ENCODE measurements around the gene MRTFA.
"Not testable (repeated sequence)": the region's sequence is repeated elsewhere in the genome, so short reads cannot be mapped to it uniquely, and the experiment has no call there.

The MRTFA gene

DNA sequence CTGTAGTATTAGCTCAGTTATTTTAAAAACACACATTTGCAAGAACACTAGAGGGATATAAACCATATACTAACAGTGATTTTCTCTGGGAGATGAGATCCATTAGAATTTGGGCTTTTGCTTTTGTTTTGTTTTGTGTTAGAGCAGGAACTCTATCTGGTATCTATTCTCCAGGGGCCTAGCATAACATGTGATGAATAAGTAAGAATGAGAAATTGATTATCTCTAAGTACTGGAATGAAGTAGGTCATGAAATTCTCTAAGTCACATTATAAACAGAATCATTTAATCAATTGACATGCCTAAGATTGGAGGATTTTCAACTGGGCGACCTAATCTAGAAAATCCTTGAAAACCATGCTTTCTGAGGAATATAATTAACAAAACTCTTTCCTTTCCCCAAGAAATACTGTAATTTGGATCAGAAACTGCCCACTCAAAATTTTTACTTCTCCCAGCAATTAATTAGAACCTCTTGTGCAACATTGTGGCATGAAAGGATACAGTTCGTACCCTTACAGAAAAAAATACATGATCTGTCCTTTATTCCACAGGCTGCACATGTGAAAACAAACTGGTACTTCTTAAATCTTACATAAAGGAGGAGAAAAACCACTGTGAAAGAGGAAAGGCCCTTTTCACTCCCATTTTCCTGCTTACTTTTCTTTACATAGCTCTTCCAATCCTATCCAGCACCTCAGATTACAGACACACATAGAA is 93.5 kb downstream of the MRTFA start:
- H3K9me3 ChIP-seq, result no peaks in the 10 kb centered on the region
- H3K4me3 ChIP-seq (ENCODE audit: low read depth in 1 of 2, low read length in 1 of 2), result no peak overlapping the region
- H3K36me3 ChIP-seq, result peaks cover 14% of the 10 kb centered on the region
- H3K27ac ChIP-seq, result no peak overlapping the region
- H3K27me3 ChIP-seq, result no peaks in the 10 kb centered on the region
- peaks cover 0 to 6% of the 10 kb centered on the region in 2 experiments for H3K4me1 ChIP-seq (ENCODE audit: control insufficient read depth in 1 of 2, insufficient read depth in 1 of 2, low read depth in 1 of 2, low read length in 1 of 2)
- TF ChIP-seq, protein P1, sequence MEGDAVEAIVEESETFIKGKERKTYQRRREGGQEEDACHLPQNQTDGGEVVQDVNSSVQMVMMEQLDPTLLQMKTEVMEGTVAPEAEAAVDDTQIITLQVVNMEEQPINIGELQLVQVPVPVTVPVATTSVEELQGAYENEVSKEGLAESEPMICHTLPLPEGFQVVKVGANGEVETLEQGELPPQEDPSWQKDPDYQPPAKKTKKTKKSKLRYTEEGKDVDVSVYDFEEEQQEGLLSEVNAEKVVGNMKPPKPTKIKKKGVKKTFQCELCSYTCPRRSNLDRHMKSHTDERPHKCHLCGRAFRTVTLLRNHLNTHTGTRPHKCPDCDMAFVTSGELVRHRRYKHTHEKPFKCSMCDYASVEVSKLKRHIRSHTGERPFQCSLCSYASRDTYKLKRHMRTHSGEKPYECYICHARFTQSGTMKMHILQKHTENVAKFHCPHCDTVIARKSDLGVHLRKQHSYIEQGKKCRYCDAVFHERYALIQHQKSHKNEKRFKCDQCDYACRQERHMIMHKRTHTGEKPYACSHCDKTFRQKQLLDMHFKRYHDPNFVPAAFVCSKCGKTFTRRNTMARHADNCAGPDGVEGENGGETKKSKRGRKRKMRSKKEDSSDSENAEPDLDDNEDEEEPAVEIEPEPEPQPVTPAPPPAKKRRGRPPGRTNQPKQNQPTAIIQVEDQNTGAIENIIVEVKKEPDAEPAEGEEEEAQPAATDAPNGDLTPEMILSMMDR (IDR thresholded peaks at IDR 0.05), result no peak

DNA sequence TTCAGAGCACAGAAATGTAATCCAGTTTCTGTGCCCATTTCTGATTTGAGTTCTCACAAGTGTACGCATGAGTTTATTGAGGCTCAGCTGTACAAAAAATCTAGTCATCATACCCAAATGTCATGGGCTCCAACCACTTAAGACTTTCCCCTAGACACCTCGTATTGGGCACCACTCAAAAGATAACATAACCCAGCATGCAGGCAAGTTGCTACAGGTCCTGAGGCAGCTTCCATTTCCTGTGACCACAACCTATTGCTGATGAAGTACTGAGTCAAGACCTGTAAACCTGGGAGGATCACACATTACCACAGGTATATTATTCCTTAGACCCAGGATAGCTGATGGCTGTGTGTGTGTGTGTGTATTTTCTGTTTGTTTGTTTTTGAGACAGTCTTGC is 95.2 kb downstream of the MRTFA start:
- Histone ChIP-seq H3K4me3 (ENCODE audit: low read depth in 1 of 2, low read length in 1 of 2) (no peak overlapping the region), H3K4me1 (ENCODE audit: control insufficient read depth in 1 of 2, insufficient read depth in 1 of 2, low read depth in 1 of 2, low read length in 1 of 2) (peaks cover 0 to 6% of the 10 kb centered on the region in 2 experiments), H3K27me3 (no peaks in the 10 kb centered on the region), H3K9me3 (no peaks in the 10 kb centered on the region), H3K27ac (no peak overlapping the region), H3K36me3 (peaks cover 9% of the 10 kb centered on the region)
- TF ChIP-seq, protein P1 (IDR thresholded peaks at IDR 0.05), result no peak

DNA sequence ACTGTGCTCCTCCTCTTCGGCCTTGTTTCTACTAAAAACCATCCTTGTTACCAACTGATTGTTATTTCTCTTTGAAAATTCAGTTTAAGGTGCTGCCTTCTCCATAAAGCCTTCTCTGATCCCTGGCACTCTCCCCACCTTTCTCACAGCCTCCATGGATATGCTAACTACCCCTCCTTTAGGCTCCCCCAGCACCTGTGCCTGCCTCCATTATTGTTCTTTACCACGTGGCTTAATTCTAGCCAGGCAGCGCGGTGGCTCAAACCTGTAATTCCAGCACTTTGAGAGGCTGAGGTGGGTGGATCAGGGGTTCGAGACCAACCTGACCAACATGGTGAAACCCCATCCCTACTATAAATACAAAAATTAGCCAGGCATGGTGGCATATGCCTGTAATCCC is 96.3 kb downstream of the MRTFA start:
- TF ChIP-seq, protein P1 (IDR thresholded peaks at IDR 0.05), result no peak
- no peaks in the 10 kb centered on the region for H3K9me3 ChIP-seq
- no peak overlapping the region for H3K4me3 ChIP-seq (ENCODE audit: low read depth in 1 of 2, low read length in 1 of 2)
- H3K4me1 ChIP-seq (ENCODE audit: control insufficient read depth in 1 of 2, insufficient read depth in 1 of 2, low read depth in 1 of 2, low read length in 1 of 2), result peaks cover 0 to 6% of the 10 kb centered on the region in 2 experiments
- H3K36me3 ChIP-seq, result no peaks in the 10 kb centered on the region
- no peak overlapping the region for H3K27ac ChIP-seq
- no peaks in the 10 kb centered on the region for H3K27me3 ChIP-seq

DNA sequence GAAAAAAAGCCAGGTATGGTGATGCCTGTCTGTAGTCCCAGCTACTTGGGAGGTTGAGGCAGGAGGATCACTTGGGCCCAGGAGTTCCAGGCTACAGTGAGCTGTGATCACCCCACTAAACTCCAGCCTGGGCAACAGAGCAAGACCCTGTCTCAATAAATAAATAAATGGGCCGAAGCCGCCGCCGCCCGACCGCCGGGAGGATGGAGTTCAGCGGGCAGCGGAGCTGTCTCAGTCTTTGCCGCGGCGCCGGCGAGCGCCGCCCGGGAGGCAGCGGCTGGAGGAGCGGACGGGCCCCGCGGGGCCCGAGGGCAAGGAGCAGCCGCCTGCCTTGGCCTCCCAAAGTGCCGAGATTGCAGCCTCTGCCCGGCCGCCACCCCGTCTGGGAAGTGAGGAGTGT is 100.4 kb downstream of the MRTFA start:
- H3K36me3 ChIP-seq; H3K27me3 ChIP-seq; H3K4me3 ChIP-seq (ENCODE audit: low read depth in 1 of 2, low read length in 1 of 2); H3K27ac ChIP-seq; H3K9me3 ChIP-seq: not testable (repeated sequence)
- H3K4me1 ChIP-seq (ENCODE audit: control insufficient read depth in 1 of 2, insufficient read depth in 1 of 2, low read depth in 1 of 2, low read length in 1 of 2), result peaks cover 19 to 20% of the 10 kb centered on the region in 2 experiments

DNA sequence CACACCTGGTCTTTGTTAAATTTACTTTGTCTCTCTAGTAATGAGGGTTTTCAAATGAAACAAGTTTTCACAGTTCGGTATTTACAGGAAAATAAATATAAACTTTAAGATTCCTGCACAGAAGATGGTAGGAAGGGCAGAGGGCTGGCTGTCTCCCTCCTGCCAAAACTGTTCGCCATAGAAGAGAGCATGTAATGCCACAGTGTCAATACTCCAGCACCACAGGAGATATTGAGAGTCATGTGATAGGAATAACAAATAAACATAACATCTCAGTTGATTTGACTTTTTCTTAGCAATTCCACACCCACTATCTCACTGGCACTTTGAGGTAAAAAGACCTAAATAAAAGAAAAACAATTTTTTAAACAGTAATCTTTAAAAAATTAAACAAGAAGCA is 100.9 kb downstream of the MRTFA start:
- H3K27ac ChIP-seq, result no peak overlapping the region
- TF ChIP-seq, protein P1 (IDR thresholded peaks at IDR 0.05), result no peak
- peaks cover 19 to 20% of the 10 kb centered on the region in 2 experiments for H3K4me1 ChIP-seq (ENCODE audit: control insufficient read depth in 1 of 2, insufficient read depth in 1 of 2, low read depth in 1 of 2, low read length in 1 of 2)
- H3K4me3 ChIP-seq (ENCODE audit: low read depth in 1 of 2, low read length in 1 of 2), result no peak overlapping the region
- H3K9me3 ChIP-seq, result no peaks in the 10 kb centered on the region
- H3K27me3 ChIP-seq, result no peaks in the 10 kb centered on the region
- H3K36me3 ChIP-seq, result no peaks in the 10 kb centered on the region

DNA sequence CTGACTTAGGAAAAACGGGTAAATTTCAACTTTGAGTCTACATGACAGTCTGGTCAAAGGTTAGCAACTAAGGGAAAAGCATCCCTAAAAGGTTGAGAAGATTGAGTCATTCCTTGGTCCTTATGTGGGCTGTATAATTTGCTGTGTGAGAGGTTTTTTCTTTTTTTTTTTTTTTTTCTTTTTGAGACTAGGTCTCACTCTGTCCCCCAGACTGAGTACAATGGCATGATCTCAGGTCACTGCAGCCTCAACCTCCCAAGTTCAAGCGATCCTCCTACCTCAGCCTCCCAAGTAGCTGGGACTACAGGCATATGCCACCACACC is 101.4 kb downstream of the MRTFA start:
- no peaks in the 10 kb centered on the region for H3K36me3 ChIP-seq
- no peak overlapping the region for H3K4me3 ChIP-seq (ENCODE audit: low read depth in 1 of 2, low read length in 1 of 2)
- H3K4me1 ChIP-seq (ENCODE audit: control insufficient read depth in 1 of 2, insufficient read depth in 1 of 2, low read depth in 1 of 2, low read length in 1 of 2), result peaks cover 19 to 20% of the 10 kb centered on the region in 2 experiments
- H3K9me3 ChIP-seq, result no peaks in the 10 kb centered on the region
- H3K27ac ChIP-seq, result peak overlapping the region; percentile 18
- H3K27me3 ChIP-seq, result no peaks in the 10 kb centered on the region
- TF ChIP-seq, protein P1 (IDR thresholded peaks at IDR 0.05), result no peak
